ENCODE results near the gene ZHX3. TPM values are rescaled to one million over a fixed set of nuclear protein-coding genes. Genes with fewer than 3 reads are reported as not detected.

ZHX3 gene
- total and polyA plus RNA-seq, 2 of the 4 experiments (the other 2 are of a cell fraction) = 25.0 to 28.0 TPM

GRCh38 chr20:41140226-41141133 is 177.1 kb downstream of the ZHX3 start:
- H3K4me1 ChIP-seq (ENCODE audit: control insufficient read depth, insufficient read depth, low read length) = peaks cover 22% of the 10 kb centered on the region
- H2AK5ac ChIP-seq (ENCODE audit: low read depth, low read length) = peak overlapping the region; percentile 52
- BruUV-seq (replicated peaks) = TSS peak; percentile 6
- H2BK120ac ChIP-seq (ENCODE audit: low read depth, low read length) = no peak overlapping the region
- H3K27me3 ChIP-seq (ENCODE audit: control insufficient read depth, insufficient read depth, low read length) = no peaks in the 10 kb centered on the region
- H3K4me3 ChIP-seq (ENCODE audit: insufficient read depth, low read depth, low read length) = no peak overlapping the region
- in situ Hi-C loops (cut with MboI; ENCODE audit: low sequenced_read_pairs) = no loop called here
- no peak overlapping the region for H3K27ac ChIP-seq (ENCODE audit: insufficient read depth, low read length)
- H3K9me1 ChIP-seq (ENCODE audit: insufficient read depth, low read length) = peaks cover 51% of the 10 kb centered on the region
- ATAC-seq (ENCODE audit: low read depth) = no peak
- no peak overlapping the region for H2BK20ac ChIP-seq (ENCODE audit: low read depth, low read length)
- intact Hi-C loops (cut with micrococcal nuclease) = no loop called here
- H3K56ac ChIP-seq (ENCODE audit: extremely low read depth, insufficient read depth, low read length) = no peak overlapping the region
- H3K9ac ChIP-seq (ENCODE audit: low read depth, low read length) = no peak overlapping the region
- H3K23ac ChIP-seq (ENCODE audit: low read depth, low read length) = peak overlapping the region; percentile 71
- H3K18ac ChIP-seq (ENCODE audit: low read depth, low read length) = no peak overlapping the region
- H3K4me2 ChIP-seq (ENCODE audit: low read depth, low read length) = peak overlapping the region; percentile 18; the same call in 1 of the 2 replicates
- 88% methylated on average over 5 of the region's 10 CpGs; no CpG with 5 or more reads in 1 of the 2 experiments for WGBS, 2 experiments (ENCODE audit: extremely low coverage in 2 of 2, insufficient read length in 1 of 2)
- H3K9me3 ChIP-seq (ENCODE audit: control insufficient read depth, insufficient read depth, low read length) = no peaks in the 10 kb centered on the region
- peaks cover 72% of the 10 kb centered on the region for H4K20me1 ChIP-seq (ENCODE audit: insufficient read depth, low read length)
- no peak overlapping the region; the same call in 1 of the 2 replicates for H4K91ac ChIP-seq (ENCODE audit: insufficient read depth, low read depth, low read length)
- H4K5ac ChIP-seq (ENCODE audit: low read depth, low read length) = no peak overlapping the region
- dilution Hi-C loops (cut with HindIII; ENCODE audit: low sequenced_read_pairs, unreplicated experiment) = no loop called here
- no peak overlapping the region; the same call in none of the 2 replicates for H3K4ac ChIP-seq (ENCODE audit: low read depth, low read length)
- H2BK15ac ChIP-seq (ENCODE audit: low read depth, low read length) = no peak overlapping the region
- ChIA-PET CTCF (no interaction called here), POLR2A (ENCODE audit: unreplicated experiment) (no interaction called here)
- H2BK5ac ChIP-seq (ENCODE audit: low read depth, low read length, poor library complexity, severe bottlenecking) = no peak overlapping the region
- H3K79me1 ChIP-seq (ENCODE audit: low read depth in 1 of 2, low read length in 2 of 2) = peaks cover 17 to 77% of the 10 kb centered on the region in 2 experiments
- H3K36me3 ChIP-seq (ENCODE audit: control insufficient read depth, insufficient read depth, low read length) = peaks cover 2% of the 10 kb centered on the region; the same call in 1 of the 2 replicates
- H2AK9ac ChIP-seq (replicated peaks; ENCODE audit: low read depth, low read length, poor library complexity) = peak overlapping the region; percentile 52
- 0 out of 2 replicates have a peak overlapping the region, but pooled peaks have one; percentile 47 for H3K14ac ChIP-seq (replicated peaks; ENCODE audit: low read depth, low read length)
- no peak for DNase-seq
- H4K8ac ChIP-seq (ENCODE audit: low read depth in 2 of 2, low read length in 2 of 2) = no peak overlapping the region
- H2AFZ ChIP-seq (replicated peaks; ENCODE audit: low read length, poor library complexity) = no peak overlapping the region
- TF ChIP-seq POLR2A (IDR thresholded peaks at IDR 0.05; ENCODE audit: low read depth, low read length) = no peak
- TF ChIP-seq ELK1 (IDR thresholded peaks at IDR 0.05; ENCODE audit: borderline replicate concordance, low read depth, low read length) = no peak
- no peak for TF ChIP-seq CHD1 (IDR thresholded peaks at IDR 0.05; ENCODE audit: low read depth, low read length)
- TF ChIP-seq SMC3 (IDR thresholded peaks at IDR 0.05; ENCODE audit: low read depth, low read length) = no peak
- no peak for TF ChIP-seq MXI1 (IDR thresholded peaks at IDR 0.05; ENCODE audit: borderline replicate concordance, low read depth, low read length)
- TF ChIP-seq RCOR1 (IDR thresholded peaks at IDR 0.05; ENCODE audit: insufficient replicate concordance, low read length) = no peak
- TF ChIP-seq, protein P1, sequence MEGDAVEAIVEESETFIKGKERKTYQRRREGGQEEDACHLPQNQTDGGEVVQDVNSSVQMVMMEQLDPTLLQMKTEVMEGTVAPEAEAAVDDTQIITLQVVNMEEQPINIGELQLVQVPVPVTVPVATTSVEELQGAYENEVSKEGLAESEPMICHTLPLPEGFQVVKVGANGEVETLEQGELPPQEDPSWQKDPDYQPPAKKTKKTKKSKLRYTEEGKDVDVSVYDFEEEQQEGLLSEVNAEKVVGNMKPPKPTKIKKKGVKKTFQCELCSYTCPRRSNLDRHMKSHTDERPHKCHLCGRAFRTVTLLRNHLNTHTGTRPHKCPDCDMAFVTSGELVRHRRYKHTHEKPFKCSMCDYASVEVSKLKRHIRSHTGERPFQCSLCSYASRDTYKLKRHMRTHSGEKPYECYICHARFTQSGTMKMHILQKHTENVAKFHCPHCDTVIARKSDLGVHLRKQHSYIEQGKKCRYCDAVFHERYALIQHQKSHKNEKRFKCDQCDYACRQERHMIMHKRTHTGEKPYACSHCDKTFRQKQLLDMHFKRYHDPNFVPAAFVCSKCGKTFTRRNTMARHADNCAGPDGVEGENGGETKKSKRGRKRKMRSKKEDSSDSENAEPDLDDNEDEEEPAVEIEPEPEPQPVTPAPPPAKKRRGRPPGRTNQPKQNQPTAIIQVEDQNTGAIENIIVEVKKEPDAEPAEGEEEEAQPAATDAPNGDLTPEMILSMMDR (conservative IDR thresholded peaks at IDR 0.05; ENCODE audit: low read depth, low read length) = no peak
- no peak for TF ChIP-seq FOS (IDR thresholded peaks at IDR 0.05; ENCODE audit: low read depth, low read length)
- no peak for TF ChIP-seq RAD21 (IDR thresholded peaks at IDR 0.05; ENCODE audit: low read length)
- no peak for TF ChIP-seq CEBPB (IDR thresholded peaks at IDR 0.05; ENCODE audit: low read depth, low read length)
- no peak for TF ChIP-seq BHLHE40 (IDR thresholded peaks at IDR 0.05; ENCODE audit: low read depth, low read length)
- TF ChIP-seq NFE2L2 (IDR thresholded peaks at IDR 0.05; ENCODE audit: low read depth, low read length) = no peak
- TF ChIP-seq RFX5 (IDR thresholded peaks at IDR 0.05; ENCODE audit: low read depth, low read length) = no peak
- no peak for TF ChIP-seq MAZ (IDR thresholded peaks at IDR 0.05; ENCODE audit: borderline replicate concordance, low read depth, low read length)
